Heart left ventricle (tissue), 13 donors: Measurements from ENCODE around the gene ATP1A2.

Experiments
- POLR2A ChIP-seq, 2 donors: fragments of 450-650 bp; IDR thresholded peaks; one replicate each; pipeline ENCODE4 v1.6.1; 2017; ENCODE audit warnings: antibody characterized with exemption in 2 of 2, mild to moderate bottlenecking in 2 of 2, moderate library complexity in 2 of 2
- TF ChIP-seq, protein P1 (sequence below), 12 donors: fragments of 200-600 bp; sonication (generic) in 4 of 12; IDR thresholded peaks; one replicate each; pipeline versions ENCODE4 v1.5.0 to v1.8.0; 2018 to 2022; ENCODE audit warnings: antibody characterized with exemption in 12 of 12, mild to moderate bottlenecking in 5 of 12
- donor health status: ischemic (EF 13 %, LVEDD 7.1; RV severe dilation, severe dysfunction).
- donor health status: DM: no; HTN: yes; CAD: no.
- donor health status: DM: no; HTN: no; CAD: no.
- donor health status: ischemic (EF 25% LVEDD 6.9; RV normal size, moderate dysfunction).
- donor health status: ischemic (EF 25% LVEDD 5.7; RV mildly dilated, moderate dysfunction).
- donor health status: ischemic (EF 35%, LVEDD 5.7; RV mildly dilated, moderate dysfunction).
- donor health status: nonischemic (EF 11% LVEDD 7.7; RV severe dilation, severe dysfunction).
- donor health status: DM: yes; HTN: yes; CAD: no.
- donor health status: PGD.
- donor health status: ischemic (EF 29% LVEDD 5.4; RV normal size, mild dysfunction).
- donor health status: nonischemic (EF 23%, LVEDD 6.1; RV moderate dilation, normal function).

DNA sequence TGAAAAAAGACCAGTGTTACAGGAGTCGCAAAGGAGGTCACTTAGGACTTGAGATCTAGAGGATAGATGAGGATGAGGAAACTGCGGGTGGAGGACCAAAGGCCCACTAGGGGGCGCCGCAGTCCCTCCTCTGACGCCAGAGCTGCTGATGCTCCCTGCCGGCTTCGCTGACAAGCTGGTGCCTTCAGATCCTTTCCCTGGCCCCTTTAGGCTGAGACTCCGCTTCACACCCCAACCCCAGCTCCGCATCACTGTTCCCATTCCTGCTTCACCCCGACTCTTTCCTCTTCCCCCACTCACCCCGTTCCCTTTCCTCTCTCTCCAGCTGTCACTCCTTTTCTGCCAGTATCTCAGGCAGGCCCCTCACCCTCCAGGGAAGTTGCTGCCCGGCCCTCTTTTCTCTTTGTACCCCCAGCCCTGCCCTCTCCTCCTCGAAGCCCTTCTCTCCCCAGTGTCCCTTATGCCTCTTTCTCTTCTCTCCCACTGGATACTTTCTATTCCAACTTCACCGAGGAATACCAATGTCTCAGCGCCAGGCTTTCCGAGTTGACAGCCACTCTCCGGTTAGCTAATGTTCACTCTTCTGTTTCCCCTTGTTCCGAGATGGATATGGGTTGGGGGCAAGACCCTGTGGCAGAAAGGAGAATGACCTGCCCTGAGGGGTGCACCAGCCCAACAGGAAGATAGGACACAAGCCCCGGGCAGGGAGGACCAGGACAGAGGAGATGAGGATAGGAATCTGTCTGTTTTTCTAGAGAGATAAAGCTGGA lies 29.7 kb upstream of the ATP1A2 start:
- TF ChIP-seq, protein P1, sequence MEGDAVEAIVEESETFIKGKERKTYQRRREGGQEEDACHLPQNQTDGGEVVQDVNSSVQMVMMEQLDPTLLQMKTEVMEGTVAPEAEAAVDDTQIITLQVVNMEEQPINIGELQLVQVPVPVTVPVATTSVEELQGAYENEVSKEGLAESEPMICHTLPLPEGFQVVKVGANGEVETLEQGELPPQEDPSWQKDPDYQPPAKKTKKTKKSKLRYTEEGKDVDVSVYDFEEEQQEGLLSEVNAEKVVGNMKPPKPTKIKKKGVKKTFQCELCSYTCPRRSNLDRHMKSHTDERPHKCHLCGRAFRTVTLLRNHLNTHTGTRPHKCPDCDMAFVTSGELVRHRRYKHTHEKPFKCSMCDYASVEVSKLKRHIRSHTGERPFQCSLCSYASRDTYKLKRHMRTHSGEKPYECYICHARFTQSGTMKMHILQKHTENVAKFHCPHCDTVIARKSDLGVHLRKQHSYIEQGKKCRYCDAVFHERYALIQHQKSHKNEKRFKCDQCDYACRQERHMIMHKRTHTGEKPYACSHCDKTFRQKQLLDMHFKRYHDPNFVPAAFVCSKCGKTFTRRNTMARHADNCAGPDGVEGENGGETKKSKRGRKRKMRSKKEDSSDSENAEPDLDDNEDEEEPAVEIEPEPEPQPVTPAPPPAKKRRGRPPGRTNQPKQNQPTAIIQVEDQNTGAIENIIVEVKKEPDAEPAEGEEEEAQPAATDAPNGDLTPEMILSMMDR (IDR thresholded peaks at IDR 0.05) = peak; percentile 75 to 91 (median 86)
- TF ChIP-seq POLR2A (IDR thresholded peaks at IDR 0.05) = no peak
